Left lung (tissue), 10 donors: Measurements from ENCODE around the gene TAOK1. TPM values are rescaled to one million over a fixed set of nuclear protein-coding genes. Genes with fewer than 3 reads are reported as not detected.
A peak's percentile ranks its signal among the peaks of the same experiment; 100 is the strongest.
"Not testable (repeated sequence)": the region's sequence is repeated elsewhere in the genome, so short reads cannot be mapped to it uniquely, and the experiment has no call there.

ENCODE experiments used
- ATAC-seq: fragments of 200-7000 bp; cut with Tn5 transposase; one replicate; pipeline ENCODE4 v1.9.1; 2020; ENCODE audit warnings: moderate library complexity
- DNase-seq, 4 donors: peaks; one replicate each; pipeline ENCODE4 v3.0.0-alpha.2; 2013 to 2020
- H3K27ac ChIP-seq, 2 donors: fragments of 200-600 bp; sonication (generic) in 1 of 2; one replicate each; pipeline versions ENCODE4 v1.5.0 to v1.8.0; 2020 to 2021
- H3K27me3 ChIP-seq, 2 donors: fragments of 200-600 bp; sonication (generic) in 1 of 2; one replicate each; pipeline versions ENCODE4 v1.5.0 to v1.8.0; 2020 to 2021
- H3K36me3 ChIP-seq, 2 donors: fragments of 200-600 bp; sonication (generic) in 1 of 2; one replicate each; pipeline versions ENCODE4 v1.5.0 to v1.8.0; 2020 to 2021
- H3K4me1 ChIP-seq, 2 donors: fragments of 200-600 bp; one replicate each; pipeline ENCODE4 v1.8.0; 2021
- H3K4me3 ChIP-seq, 2 donors: fragments of 200-600 bp; sonication (generic) in 1 of 2; one replicate each; pipeline versions ENCODE4 v1.5.0 to v1.8.0; 2020 to 2021; ENCODE audit warnings: mild to moderate bottlenecking in 1 of 2
- H3K9me3 ChIP-seq, 2 donors: fragments of 200-600 bp; sonication (generic) in 1 of 2; one replicate each; pipeline versions ENCODE4 v1.5.0 to v1.8.0; 2020 to 2021
- intact Hi-C, 2 donors: fragments of 100-400 bp; cut with DNase I; formaldehyde crosslinking; loops; one replicate each; pipeline versions ENCODE4 v1.11.2 to v1.14.2; 2022
- polyA plus RNA-seq, 6 donors: library from polyadenylated mRNA; unstranded; fragments of 120-200 nt; gene quantifications; one replicate each; pipeline ENCODE4 v1.2.1, GENCODE V29; 2013; ENCODE audit not compliant: insufficient read length in 6 of 6
- total RNA-seq, 2 donors: library from RNA; stranded (reverse); fragmentation: NEBNext Ultra II Directional; extraction: Animal tissue kit (Norgen Biotek cat#: 25700); gene quantifications; one replicate each; pipeline ENCODE4 v1.2.1, GENCODE V29; 2021
- TF ChIP-seq, protein P1 (sequence below), 2 donors: fragments of 200-600 bp; sonication (generic) in 1 of 2; IDR thresholded peaks; one replicate each; pipeline versions ENCODE4 v1.5.0 to v1.8.0; 2021; ENCODE audit warnings: antibody characterized with exemption in 2 of 2
- donor health status: DM: no; HTN: yes; CAD: no.
- donor health status: DM: no; HTN: no; CAD: no.

Gene TAOK1
- total and polyA plus RNA-seq, 8 donors: 43.4 to 66.0 (median 46.3) TPM

DNA sequence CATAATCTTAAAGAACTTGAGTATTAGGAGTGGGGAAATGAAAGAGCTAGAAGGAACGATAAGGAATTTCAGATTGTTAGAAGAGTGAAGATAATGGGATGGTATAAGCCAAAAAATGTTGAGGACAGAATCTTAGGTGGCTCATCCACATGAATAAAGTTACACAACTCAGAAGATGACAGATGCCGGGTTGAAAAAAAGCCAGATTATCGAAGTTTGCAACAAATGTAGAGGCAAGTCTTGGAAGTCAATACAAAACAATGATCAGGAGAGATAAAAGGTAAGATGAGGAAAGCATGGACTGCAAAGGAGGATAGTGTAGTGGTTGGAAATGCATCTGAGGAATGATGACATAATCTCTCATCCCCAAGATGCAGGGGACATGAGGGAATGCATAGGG, 45.1 kb upstream of the TAOK1 start:
- no peak for ATAC-seq
- no peak for DNase-seq
- H3K4me3 ChIP-seq: no peak overlapping the region
- no peak overlapping the region for H3K27ac ChIP-seq
- no peaks in the 10 kb centered on the region for H3K36me3 ChIP-seq
- H3K9me3 ChIP-seq: no peaks in the 10 kb centered on the region
- TF ChIP-seq, protein P1, sequence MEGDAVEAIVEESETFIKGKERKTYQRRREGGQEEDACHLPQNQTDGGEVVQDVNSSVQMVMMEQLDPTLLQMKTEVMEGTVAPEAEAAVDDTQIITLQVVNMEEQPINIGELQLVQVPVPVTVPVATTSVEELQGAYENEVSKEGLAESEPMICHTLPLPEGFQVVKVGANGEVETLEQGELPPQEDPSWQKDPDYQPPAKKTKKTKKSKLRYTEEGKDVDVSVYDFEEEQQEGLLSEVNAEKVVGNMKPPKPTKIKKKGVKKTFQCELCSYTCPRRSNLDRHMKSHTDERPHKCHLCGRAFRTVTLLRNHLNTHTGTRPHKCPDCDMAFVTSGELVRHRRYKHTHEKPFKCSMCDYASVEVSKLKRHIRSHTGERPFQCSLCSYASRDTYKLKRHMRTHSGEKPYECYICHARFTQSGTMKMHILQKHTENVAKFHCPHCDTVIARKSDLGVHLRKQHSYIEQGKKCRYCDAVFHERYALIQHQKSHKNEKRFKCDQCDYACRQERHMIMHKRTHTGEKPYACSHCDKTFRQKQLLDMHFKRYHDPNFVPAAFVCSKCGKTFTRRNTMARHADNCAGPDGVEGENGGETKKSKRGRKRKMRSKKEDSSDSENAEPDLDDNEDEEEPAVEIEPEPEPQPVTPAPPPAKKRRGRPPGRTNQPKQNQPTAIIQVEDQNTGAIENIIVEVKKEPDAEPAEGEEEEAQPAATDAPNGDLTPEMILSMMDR (IDR thresholded peaks at IDR 0.05): no peak
- no peaks in the 10 kb centered on the region for H3K4me1 ChIP-seq
- intact Hi-C loops: no loop called here
- no peaks in the 10 kb centered on the region for H3K27me3 ChIP-seq

DNA sequence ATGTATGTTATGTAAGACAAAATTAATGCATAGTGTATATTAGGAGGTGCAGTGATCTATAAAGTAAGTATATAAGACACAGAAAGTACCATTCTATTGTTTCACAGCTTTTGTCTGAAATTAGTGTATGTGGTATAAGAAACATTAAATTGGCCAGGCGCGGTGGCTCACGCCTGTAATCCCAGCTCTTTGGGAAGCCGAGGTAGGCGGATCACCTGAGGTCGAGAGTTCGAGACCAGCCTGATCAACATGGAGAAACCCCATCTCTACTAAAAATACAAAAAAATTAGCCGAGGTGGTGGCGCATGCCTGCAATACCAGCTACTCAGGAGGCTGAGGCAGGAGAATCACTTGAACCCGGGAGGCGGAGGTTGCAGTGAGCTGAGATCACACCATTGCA, 44.7 kb upstream of the TAOK1 start:
- intact Hi-C loops, H3K4me3 ChIP-seq, H3K27me3 ChIP-seq, ATAC-seq, H3K4me1 ChIP-seq, H3K36me3 ChIP-seq, H3K9me3 ChIP-seq, DNase-seq, H3K27ac ChIP-seq: not testable (repeated sequence)

DNA sequence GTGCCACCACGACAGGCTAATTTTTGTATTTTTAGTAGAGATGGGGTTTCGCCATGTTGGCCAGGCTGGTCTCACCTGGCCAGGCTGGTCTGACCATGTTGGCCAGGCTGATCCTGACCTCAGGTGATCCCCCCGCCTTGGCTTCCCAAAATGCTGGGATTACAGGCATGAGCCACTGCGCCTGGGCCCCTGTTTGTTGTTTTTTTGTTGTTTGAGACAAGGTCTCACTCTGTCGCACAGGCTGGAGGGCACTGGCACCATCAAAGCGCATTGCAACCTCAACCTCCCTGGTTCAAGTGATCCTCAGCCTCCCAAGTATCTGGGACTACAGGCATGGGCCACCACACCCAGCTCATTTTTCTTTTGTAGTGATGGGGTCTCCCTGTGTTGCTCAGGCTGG, 43.7 kb upstream of the TAOK1 start:
- no peak overlapping the region for H3K4me3 ChIP-seq
- H3K9me3 ChIP-seq: no peaks in the 10 kb centered on the region
- H3K36me3 ChIP-seq: no peaks in the 10 kb centered on the region
- no peak overlapping the region for H3K27ac ChIP-seq
- H3K27me3 ChIP-seq: no peaks in the 10 kb centered on the region
- no peak for DNase-seq
- intact Hi-C loops: no loop called here
- TF ChIP-seq, protein P1 (IDR thresholded peaks at IDR 0.05): no peak
- H3K4me1 ChIP-seq: no peaks in the 10 kb centered on the region
- ATAC-seq: no peak

DNA sequence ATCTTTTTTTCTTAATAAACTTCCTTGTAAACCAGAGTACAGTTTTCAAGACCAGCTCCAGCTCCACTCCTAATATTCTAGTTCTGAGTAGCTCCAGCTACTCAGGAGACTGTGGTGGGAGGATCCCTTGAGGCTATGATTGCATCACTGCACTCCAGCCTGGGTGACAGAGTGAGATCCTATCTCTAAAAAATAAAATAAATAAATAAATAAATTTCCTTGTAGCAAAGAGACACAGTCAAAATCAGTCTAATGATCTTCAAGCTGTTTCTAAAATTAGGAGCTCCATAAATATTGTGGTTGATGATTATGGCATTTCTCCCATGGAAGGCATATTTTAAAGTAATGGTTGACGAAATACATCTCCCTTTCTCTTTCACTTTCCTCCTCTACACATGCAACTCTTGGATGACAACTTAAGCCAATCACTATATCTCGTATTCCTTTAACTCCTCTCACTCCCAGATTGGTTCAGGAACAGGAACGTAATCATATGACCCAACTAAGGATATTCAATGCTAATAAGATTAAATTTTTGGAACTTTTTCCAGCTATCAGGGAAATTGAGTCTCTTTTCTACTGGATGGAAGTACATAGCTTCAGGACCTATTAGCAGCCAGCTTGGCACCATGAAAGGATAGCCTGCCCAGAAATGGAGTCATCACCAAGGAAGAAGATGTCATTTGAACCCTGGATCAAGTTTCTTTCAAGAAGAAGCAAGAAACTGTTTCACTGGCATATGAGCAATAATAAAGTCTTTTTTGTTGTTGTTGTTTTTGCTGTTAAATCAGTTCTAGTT, 42.1 kb upstream of the TAOK1 start:
- intact Hi-C loops: no loop called here
- Histone ChIP-seq H3K36me3 (no peaks in the 10 kb centered on the region), H3K27me3 (no peaks in the 10 kb centered on the region), H3K4me3 (no peak overlapping the region), H3K27ac (no peak overlapping the region), H3K9me3 (no peaks in the 10 kb centered on the region), H3K4me1 (no peaks in the 10 kb centered on the region)
- DNase-seq (no peak), ATAC-seq (peak; percentile 53)
- TF ChIP-seq, protein P1 (IDR thresholded peaks at IDR 0.05): no peak

DNA sequence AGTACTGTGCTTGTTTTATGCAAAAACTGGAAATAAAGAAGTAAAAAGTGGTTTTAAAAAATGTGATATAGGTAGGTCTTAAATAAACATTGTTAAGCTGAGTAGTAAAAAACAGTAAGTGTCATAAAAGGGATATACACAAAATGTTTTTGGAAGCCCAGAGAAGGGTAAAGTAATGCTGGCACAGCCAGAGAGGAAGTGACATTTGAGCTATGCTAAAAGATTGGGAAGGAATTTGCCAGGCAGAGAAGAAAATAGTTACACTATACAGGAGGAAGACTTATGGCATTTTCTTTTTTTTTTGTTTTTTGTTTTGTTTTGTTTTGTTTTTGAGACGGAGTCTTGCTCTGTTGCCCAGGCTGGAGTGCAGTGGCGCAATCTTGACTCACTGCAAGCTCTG, 40.8 kb upstream of the TAOK1 start:
- no peaks in the 10 kb centered on the region for H3K9me3 ChIP-seq
- H3K36me3 ChIP-seq: no peaks in the 10 kb centered on the region
- H3K4me3 ChIP-seq: no peak overlapping the region
- H3K4me1 ChIP-seq: no peaks in the 10 kb centered on the region
- H3K27ac ChIP-seq: no peak overlapping the region
- no peak for ATAC-seq
- TF ChIP-seq, protein P1 (IDR thresholded peaks at IDR 0.05): no peak
- H3K27me3 ChIP-seq: no peaks in the 10 kb centered on the region
- no peak for DNase-seq
- intact Hi-C loops: no loop called here

DNA sequence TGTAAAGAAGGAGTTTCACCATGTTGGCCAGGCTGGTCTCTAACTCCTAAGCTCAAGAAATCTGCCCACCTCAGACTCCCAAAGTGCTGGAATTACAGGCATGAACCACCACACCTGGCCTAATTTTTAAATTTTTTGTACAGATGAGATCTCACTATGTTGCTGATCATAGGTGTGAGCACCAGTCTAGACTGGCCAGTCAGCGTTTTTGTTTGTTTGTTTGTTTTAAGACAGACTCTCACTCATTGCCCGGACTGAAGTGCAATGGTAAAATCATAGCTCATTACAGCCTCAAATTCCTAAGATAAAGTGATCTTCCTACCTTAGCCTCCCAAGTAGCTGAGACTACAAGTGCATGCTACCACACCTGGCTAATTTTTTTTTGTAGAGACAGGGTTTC, 38.0 kb upstream of the TAOK1 start:
- Histone ChIP-seq H3K4me3 (no peak overlapping the region), H3K36me3 (no peaks in the 10 kb centered on the region), H3K9me3 (no peaks in the 10 kb centered on the region), H3K4me1 (no peaks in the 10 kb centered on the region), H3K27ac (no peak overlapping the region), H3K27me3 (no peaks in the 10 kb centered on the region)
- TF ChIP-seq, protein P1 (IDR thresholded peaks at IDR 0.05): no peak
- DNase-seq (no peak), ATAC-seq (no peak)
- intact Hi-C loops: no loop called here
